ENCODE measurements around the gene PROCA1.
A peak's percentile ranks its signal among the peaks of the same experiment; 100 is the strongest.
"Not testable (repeated sequence)": the region's sequence is repeated elsewhere in the genome, so short reads cannot be mapped to it uniquely, and the experiment has no call there.

The PROCA1 gene

DNA sequence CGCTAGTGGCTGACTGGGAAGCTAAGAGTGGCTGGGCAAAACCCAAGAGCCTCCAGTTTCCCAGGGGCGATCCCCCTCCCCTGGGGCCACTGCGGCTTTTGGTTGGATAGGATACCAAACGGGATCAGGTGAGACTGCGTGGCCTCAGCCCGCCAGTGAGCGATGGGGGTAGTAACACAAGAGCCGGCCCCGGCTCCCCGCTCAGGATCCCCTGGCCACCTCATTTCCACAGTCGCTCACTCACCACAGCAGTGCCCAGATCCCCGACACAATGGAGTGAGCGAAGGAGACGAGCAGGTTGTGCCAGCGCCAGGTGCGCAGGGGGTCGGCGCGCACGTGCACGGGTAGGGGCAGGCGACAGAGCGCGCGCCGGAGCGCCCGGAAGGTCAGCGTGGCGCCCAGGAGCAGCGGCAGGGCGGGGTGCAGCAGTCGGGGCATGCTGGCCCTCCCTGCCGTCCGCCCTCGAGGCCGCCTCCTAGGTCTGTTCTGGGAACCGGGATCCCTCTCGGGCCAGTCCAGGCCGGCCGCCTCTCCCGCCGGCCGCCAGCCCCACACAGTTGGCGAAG, 14.1 kb upstream of the PROCA1 start:
- DNase-seq (ENCODE audit: low spot score): no peak

- no peak for DNase-seq (ENCODE audit: low spot score)
Measured at GRCh38 chr17:28725166-28725659, 13.5 kb upstream of the PROCA1 start.

DNA sequence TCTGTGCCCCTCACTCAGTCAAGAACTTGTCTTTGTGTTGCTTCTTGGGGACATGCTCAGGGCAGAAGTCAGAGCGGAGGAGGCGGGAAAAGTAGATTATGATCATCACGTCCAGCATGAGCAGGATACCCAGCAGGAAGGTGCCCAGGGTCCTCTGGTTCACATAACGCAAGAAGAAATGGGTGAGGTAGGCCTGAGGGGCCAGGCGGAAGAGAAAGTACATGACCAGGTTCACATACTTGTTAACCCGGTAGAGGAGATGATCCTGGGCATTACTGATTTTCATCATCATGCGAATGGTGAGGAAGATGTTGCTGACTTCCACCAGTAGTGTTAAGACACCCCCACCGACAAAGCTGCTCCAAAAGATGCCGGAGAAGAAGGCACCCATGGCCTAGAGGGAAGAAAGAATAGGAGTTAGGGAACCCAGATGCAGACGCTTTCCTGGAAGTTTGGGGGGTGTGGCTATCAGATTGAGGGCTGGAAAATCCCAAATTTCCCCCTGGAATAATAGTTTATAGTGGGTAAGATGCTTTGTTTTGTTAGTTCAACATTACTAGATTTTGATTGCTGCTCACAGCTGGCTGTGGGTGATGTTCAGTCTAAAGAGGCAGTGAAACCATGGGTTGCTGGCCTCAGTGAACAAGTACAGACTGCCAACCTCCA, 12.9 kb upstream of the PROCA1 start:
- DNase-seq (ENCODE audit: low spot score): no peak

- not testable (repeated sequence) for DNase-seq (ENCODE audit: low spot score)
Measured at GRCh38 chr17:28723836-28724499, 12.3 kb upstream of the PROCA1 start.

DNA sequence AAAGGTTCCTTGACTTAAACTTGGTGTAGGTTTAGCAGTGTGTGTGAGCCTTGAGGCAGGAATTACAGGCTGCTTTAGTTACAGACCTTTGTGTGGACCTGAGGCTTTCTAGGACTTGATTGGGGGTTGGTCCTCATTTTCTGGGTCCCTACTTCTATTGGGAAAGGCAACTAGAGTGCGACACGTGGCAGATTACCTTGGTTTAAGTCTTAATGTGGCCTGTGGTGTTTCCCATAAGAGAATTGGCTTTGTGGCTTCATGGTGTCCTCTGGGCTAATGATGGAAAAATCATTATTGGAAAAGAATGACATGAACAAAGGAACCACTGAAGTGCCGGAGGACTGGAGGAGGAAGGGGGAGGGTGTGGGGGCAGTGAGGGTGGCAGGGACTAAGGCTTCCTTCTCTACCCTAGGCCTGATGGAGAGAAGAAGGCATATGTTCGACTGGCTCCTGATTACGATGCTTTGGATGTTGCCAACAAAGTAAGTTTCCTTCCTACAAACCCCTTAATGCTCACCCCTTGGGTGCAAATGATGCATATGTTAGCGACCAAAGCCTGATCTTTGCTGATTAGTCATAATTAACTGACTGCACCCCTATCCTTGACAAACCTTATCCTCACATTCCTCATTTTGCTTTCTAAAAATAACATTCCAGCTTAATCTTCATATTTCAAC, 11.6 kb upstream of the PROCA1 start:
- no peak for DNase-seq (ENCODE audit: low spot score)

GRCh38 chr17:28722417-28723158, 10.9 kb upstream of the PROCA1 start:
- no peak for DNase-seq (ENCODE audit: low spot score)

GRCh38 chr17:28720997-28721329, 9.3 kb upstream of the PROCA1 start:
- not testable (repeated sequence) for DNase-seq (ENCODE audit: low spot score)

- DNase-seq (ENCODE audit: low spot score): peak; percentile 35
Measured at GRCh38 chr17:28720247-28720996, 8.7 kb upstream of the PROCA1 start.

- DNase-seq (ENCODE audit: low spot score): no peak
Measured at GRCh38 chr17:28719021-28719433, 7.3 kb upstream of the PROCA1 start.

DNA sequence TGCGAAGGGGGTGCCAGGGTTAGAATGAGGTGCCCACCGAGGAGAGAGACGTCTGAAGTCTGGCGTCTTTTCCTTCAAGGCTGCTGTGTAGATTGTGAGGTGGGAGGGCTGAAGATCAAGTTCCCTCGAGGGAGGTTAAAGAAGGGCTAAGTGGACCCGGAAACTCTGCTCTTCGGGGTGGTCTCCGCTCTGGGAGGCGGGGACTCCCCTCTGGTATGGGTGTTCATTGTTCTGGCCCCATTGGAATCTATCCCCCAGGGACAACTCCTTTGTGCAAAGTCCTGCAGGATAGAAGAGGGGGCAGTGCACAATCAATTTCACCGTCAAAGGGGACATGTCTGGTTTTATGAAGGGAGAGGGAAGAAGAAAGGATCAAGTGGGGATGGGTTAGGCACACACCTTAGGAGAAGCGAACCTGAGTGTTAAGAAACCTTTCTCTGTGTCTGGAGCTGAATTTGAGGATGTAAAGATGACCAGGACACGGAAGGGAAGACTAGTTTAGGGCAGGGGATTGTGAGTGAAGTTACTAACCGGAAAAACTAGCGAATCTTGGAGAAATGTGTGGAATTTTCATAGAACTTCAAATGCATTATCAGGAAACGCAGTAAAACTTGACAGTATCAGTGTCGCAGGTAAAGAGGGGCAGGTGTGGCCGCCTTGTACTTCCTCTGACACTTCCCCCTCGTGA, 6.8 kb upstream of the PROCA1 start:
- no peak for DNase-seq (ENCODE audit: low spot score)

DNA sequence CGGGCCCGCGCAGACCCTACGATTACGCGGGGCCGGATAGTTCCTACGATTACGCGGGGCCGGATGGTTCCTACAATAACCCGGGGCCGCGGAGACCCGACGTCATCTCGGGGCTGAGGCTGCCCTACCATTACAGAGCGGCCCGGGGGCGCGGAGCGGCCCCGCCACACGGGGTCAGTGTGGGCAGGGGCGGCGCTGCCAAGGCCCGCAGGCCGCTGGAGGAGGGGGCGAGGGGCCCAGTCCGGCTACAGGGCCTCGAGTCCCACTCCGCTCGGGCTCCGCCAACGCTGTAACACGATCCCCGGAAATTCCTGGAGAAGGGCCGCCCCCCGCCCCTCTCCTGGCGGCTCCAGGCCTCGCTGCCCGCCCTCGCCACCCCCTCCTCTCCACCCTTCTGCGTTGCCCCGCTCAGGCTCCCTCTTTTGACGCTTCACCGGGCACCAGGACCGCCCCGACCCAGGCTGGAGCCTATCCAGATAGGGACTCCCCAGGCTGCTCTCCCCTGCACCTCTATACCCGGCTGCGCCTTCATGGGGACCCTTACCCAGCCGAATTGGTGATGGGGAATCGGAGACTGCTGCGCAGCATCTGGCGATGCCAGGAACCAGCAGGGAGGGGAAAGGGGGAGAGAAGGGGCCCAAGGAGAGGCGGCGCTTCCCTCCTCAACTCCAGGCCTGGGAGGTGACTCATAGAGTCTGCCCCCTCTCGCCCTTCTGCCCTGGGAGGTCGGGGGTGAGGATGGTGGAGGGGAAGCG, 6.1 kb upstream of the PROCA1 start, which contains the start of gene RAB34:
RAB34 (minus strand) TSS at position 291 of the 755 bp plus-strand sequence. CDS start 602 bp downstream, outside the sequence.
- no peak for DNase-seq (ENCODE audit: low spot score)

DNA sequence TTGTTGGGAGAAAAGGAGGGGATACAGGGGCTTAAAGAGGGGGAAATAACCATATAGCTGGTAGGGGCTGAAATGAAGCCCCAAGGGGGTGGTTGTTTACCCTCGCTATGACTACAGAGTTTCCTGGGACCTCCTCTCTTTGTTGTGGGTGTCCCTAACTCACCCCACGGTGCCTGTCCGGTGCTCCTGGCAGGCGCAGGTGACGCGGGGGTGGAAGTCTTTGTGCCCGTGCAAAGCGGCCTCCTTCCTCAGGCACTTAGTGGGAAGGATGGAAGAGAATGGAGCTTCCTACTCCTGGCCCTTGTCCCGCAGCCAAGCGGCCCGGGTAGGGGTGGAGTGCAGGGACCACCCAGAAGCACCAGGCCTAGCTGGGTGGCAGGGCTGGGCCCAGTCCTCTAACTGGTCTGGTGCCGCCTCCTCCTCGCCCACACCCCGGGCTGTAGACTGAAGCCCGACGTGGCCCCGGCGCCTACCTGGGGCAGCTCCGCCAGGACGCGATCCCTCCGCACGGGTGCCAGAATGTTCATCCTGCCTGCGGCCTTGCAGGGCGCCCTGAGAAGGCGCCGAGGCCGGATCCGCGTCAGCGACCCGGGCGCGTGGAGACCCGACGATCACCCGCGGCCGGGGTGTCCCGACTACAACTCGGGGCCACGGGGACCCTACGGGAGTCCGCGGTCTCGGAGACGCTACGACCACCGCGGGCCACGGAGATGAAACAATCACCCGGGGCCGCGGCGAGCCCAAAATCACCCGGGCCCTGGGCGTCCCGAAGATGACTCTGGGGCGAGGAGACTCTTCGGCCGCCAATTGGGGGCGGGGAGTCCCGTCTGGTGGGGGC, 5.3 kb upstream of the PROCA1 start:
- no peak for DNase-seq (ENCODE audit: low spot score)

GRCh38 chr17:28715217-28715616, 3.5 kb upstream of the PROCA1 start:
- no peak for DNase-seq (ENCODE audit: low spot score)

- DNase-seq (ENCODE audit: low spot score): no peak
Measured at GRCh38 chr17:28714281-28714680, 2.6 kb upstream of the PROCA1 start.

- DNase-seq (ENCODE audit: low spot score): no peak
Measured at GRCh38 chr17:28712705-28713415, 1.2 kb upstream of the PROCA1 start.

- no peak for DNase-seq (ENCODE audit: low spot score)
Measured at GRCh38 chr17:28712032-28712704, 480 bp upstream of the PROCA1 start.

DNA sequence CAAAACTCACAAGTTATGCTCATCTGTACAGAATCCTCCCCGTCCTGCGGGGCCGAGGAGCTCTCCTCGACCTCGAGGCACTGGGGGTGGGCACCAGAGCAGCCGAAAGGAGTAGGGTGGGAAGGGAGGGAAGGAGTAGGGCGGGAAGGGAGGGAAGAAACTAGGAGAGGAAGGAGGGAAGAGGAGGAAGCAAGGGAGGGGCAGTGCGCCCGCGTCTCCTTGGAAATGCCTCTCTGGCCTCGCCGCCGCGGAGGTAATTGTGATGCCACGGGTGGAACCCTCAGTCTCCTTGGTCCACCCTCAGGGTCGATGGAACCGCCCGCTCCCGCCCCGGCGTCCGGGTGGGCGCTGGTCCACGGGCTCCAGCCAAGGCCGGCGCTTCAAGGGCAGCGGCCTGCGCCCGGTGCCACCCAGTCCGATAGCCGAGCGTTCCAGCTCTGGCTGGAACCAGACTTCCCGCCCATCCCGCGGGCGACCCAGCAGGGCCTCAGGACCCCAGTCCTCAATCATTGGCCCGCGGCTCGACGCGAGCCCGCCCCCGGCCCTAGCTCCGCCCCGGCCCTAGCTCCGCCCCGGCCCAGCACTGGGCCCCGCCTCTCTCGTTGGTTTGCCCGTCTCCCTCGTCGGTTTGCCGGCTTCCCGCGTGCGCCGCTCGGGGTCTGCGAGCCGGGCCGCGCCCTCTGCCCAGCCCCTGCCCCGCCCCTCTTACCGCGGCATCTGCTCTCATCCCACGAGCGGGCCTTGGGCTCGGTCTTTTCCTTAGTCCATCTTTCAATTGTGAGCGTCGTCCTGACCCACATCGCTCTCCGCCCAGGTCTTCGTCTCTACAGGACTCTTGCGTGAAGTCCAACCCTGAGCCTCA, 596 bp downstream of the PROCA1 start:
- peak; percentile 76 for DNase-seq (ENCODE audit: low spot score)

Data from hematopoietic multipotent progenitor cell treated with erythropoietin and hydrocortisone succinate and interleukin-3 and kit ligand, for 17 days (in vitro differentiated cells).